Tibial artery (tissue), 4 donors: ENCODE data around the gene CCR6.
"Not testable (repeated sequence)": the region's sequence is repeated elsewhere in the genome, so short reads cannot be mapped to it uniquely, and the experiment has no call there.

ENCODE experiments used
- DNase-seq, 2 donors: peaks; one replicate each; pipeline ENCODE4 v3.0.0-alpha.2; 2019
- H3K27ac ChIP-seq, 2 donors: fragments of 200-600 bp; sonication (generic) in 1 of 2; 1 replicate in 1 of 2; 2 replicates in 1 of 2; pipeline ENCODE4 v1.5.1; 2018 to 2019; ENCODE audit warnings: mild to moderate bottlenecking in 1 of 2
- H3K27me3 ChIP-seq, 2 donors: fragments of 200-600 bp; sonication (generic) in 1 of 2; one replicate each; pipeline versions ENCODE4 v1.5.1 to v1.6.0; 2016 to 2019
- H3K36me3 ChIP-seq, 3 donors: fragments of 200-600 bp; sonication (generic) in 2 of 3; one replicate each; pipeline ENCODE4 v1.5.1; 2016 to 2019; ENCODE audit warnings: mild to moderate bottlenecking in 2 of 3
- H3K4me1 ChIP-seq, 4 donors: fragments of 200-600 bp; sonication (generic) in 2 of 4; 1 replicate in 3 of 4; 2 replicates in 1 of 4; pipeline ENCODE4 v1.5.1; 2016 to 2019
- H3K4me3 ChIP-seq, 2 donors: fragments of 200-600 bp; sonication (generic) in 1 of 2; 1 replicate in 1 of 2; 2 replicates in 1 of 2; pipeline ENCODE4 v1.5.1; 2018 to 2019; ENCODE audit warnings: mild to moderate bottlenecking in 2 of 2
- H3K9me3 ChIP-seq, 3 donors: fragments of 200-600 bp; sonication (generic) in 1 of 3; one replicate each; pipeline ENCODE4 v1.5.1; 2016 to 2019
- CTCF ChIP-seq, 2 experiments: fragments of 200-600 bp in 1 of 2; fragments of 450-650 bp in 1 of 2; IDR thresholded peaks; one replicate each; pipeline ENCODE4 v1.5.1; 2017 to 2019; ENCODE audit warnings: antibody characterized with exemption in 2 of 2, mild to moderate bottlenecking in 1 of 2, moderate library complexity in 1 of 2
- intact Hi-C: fragments of 100-400 bp; cut with DNase I; formaldehyde crosslinking; loops from one replicate; pipeline ENCODE4 v1.15.0; 2023; ENCODE audit warnings: low total_unique reads

The CCR6 gene

GRCh38 chr6:167161851-167162467 is 39.1 kb downstream of the CCR6 start:
- no peaks in the 10 kb centered on the region for H3K9me3 ChIP-seq
- no peak for TF ChIP-seq CTCF (IDR thresholded peaks at IDR 0.05)
- no peak for DNase-seq
- H3K27ac ChIP-seq: no peak overlapping the region
- intact Hi-C loops: no loop called here
- no peak overlapping the region for H3K4me3 ChIP-seq
- no peaks in the 10 kb centered on the region for H3K27me3 ChIP-seq
- H3K36me3 ChIP-seq: no peaks in the 10 kb centered on the region
- no peaks in the 10 kb centered on the region for H3K4me1 ChIP-seq

- no peaks in the 10 kb centered on the region for H3K4me1 ChIP-seq
- no peak for TF ChIP-seq CTCF (IDR thresholded peaks at IDR 0.05)
- H3K27me3 ChIP-seq: no peaks in the 10 kb centered on the region
- H3K27ac ChIP-seq: no peak overlapping the region
- no peaks in the 10 kb centered on the region for H3K9me3 ChIP-seq
- no peak for DNase-seq
- intact Hi-C loops: no loop called here
- no peak overlapping the region for H3K4me3 ChIP-seq
- H3K36me3 ChIP-seq: no peaks in the 10 kb centered on the region
Measured at GRCh38 chr6:167162591-167162990, 39.7 kb downstream of the CCR6 start.

- no peaks in the 10 kb centered on the region for H3K36me3 ChIP-seq
- intact Hi-C loops: no loop called here
- no peak overlapping the region for H3K4me3 ChIP-seq
- DNase-seq: no peak
- no peak for TF ChIP-seq CTCF (IDR thresholded peaks at IDR 0.05)
- H3K4me1 ChIP-seq: no peaks in the 10 kb centered on the region
- no peak overlapping the region for H3K27ac ChIP-seq
- H3K9me3 ChIP-seq: no peaks in the 10 kb centered on the region
- no peaks in the 10 kb centered on the region for H3K27me3 ChIP-seq
Measured at GRCh38 chr6:167163476-167164011, 40.6 kb downstream of the CCR6 start.

- H3K27ac ChIP-seq: no peak overlapping the region
- no peak for TF ChIP-seq CTCF (IDR thresholded peaks at IDR 0.05)
- H3K27me3 ChIP-seq: no peaks in the 10 kb centered on the region
Measured at GRCh38 chr6:167164261-167164660, 41.4 kb downstream of the CCR6 start.

GRCh38 chr6:167165858-167166471 is 43.1 kb downstream of the CCR6 start:
- DNase-seq: no peak
- Histone ChIP-seq H3K9me3 (no peaks in the 10 kb centered on the region), H3K4me1 (no peaks in the 10 kb centered on the region), H3K27me3 (no peaks in the 10 kb centered on the region), H3K36me3 (no peaks in the 10 kb centered on the region), H3K4me3 (no peak overlapping the region), H3K27ac (no peak overlapping the region)
- no peak for TF ChIP-seq CTCF (IDR thresholded peaks at IDR 0.05)
- intact Hi-C loops: no loop called here

More at GRCh38 chr6:167164261-167164660, 41.4 kb downstream of the CCR6 start:
- intact Hi-C loops: no loop called here
- no peaks in the 10 kb centered on the region for H3K4me1 ChIP-seq
- DNase-seq: no peak
- no peaks in the 10 kb centered on the region for H3K9me3 ChIP-seq
- H3K36me3 ChIP-seq: no peaks in the 10 kb centered on the region
- H3K4me3 ChIP-seq: no peak overlapping the region

GRCh38 chr6:167167699-167168098 is 44.8 kb downstream of the CCR6 start:
- DNase-seq, intact Hi-C loops, H3K4me3 ChIP-seq, H3K36me3 ChIP-seq, H3K4me1 ChIP-seq, H3K27ac ChIP-seq, H3K9me3 ChIP-seq: not testable (repeated sequence)
- peaks cover 0 to 12% of the 10 kb centered on the region in 2 donors for H3K27me3 ChIP-seq

GRCh38 chr6:167168296-167168695 is 45.4 kb downstream of the CCR6 start:
- H3K36me3 ChIP-seq, H3K27ac ChIP-seq: not testable (repeated sequence)

GRCh38 chr6:167169867-167170266 is 47.0 kb downstream of the CCR6 start:
- H3K27ac ChIP-seq, intact Hi-C loops, H3K4me1 ChIP-seq, H3K36me3 ChIP-seq, DNase-seq, H3K9me3 ChIP-seq, H3K4me3 ChIP-seq: not testable (repeated sequence)
- H3K27me3 ChIP-seq: peaks cover 0 to 17% of the 10 kb centered on the region in 2 donors

More at GRCh38 chr6:167168296-167168695, 45.4 kb downstream of the CCR6 start:
- intact Hi-C loops, DNase-seq, H3K4me3 ChIP-seq, H3K4me1 ChIP-seq, H3K9me3 ChIP-seq: not testable (repeated sequence)
- H3K27me3 ChIP-seq: peaks cover 0 to 14% of the 10 kb centered on the region in 2 donors

GRCh38 chr6:167171300-167171699 is 48.4 kb downstream of the CCR6 start:
- DNase-seq, H3K9me3 ChIP-seq, H3K27ac ChIP-seq, intact Hi-C loops, H3K36me3 ChIP-seq, H3K4me3 ChIP-seq, H3K4me1 ChIP-seq: not testable (repeated sequence)
- peaks cover 0 to 17% of the 10 kb centered on the region in 2 donors for H3K27me3 ChIP-seq
